Measurements from ENCODE around the gene PCGF2.
A peak's percentile ranks its signal among the peaks of the same experiment; 100 is the strongest.

Gene PCGF2

GRCh38 chr17:38779965-38780752, 32.0 kb upstream of the PCGF2 start:
- Histone ChIP-seq H3K9me3 (ENCODE audit: control insufficient read depth in 1 of 2, low read length in 2 of 2) (no peaks in the 10 kb centered on the region), H3K4me1 (ENCODE audit: control insufficient read depth in 1 of 2, insufficient read depth in 2 of 2, low read length in 2 of 2) (no peaks in the 10 kb centered on the region), H3K27ac (ENCODE audit: low read length) (no peak overlapping the region), H3K36me3 (ENCODE audit: control insufficient read depth in 1 of 2, insufficient read depth in 2 of 2, low read length in 2 of 2) (peaks cover 74 to 91% of the 10 kb centered on the region in 2 donors), H3K27me3 (ENCODE audit: low read depth, low read length) (no peaks in the 10 kb centered on the region), H3K4me3 (ENCODE audit: low read depth in 1 of 2, low read length in 2 of 2) (no peak overlapping the region)

GRCh38 chr17:38777641-38778250, 29.6 kb upstream of the PCGF2 start:
- Histone ChIP-seq H3K9me3 (ENCODE audit: control insufficient read depth in 1 of 2, low read length in 2 of 2) (no peaks in the 10 kb centered on the region), H3K27ac (ENCODE audit: low read length) (no peak overlapping the region), H3K36me3 (ENCODE audit: control insufficient read depth in 1 of 2, insufficient read depth in 2 of 2, low read length in 2 of 2) (peaks cover 71 to 91% of the 10 kb centered on the region in 2 donors)

GRCh38 chr17:38773258-38773657, 25.1 kb upstream of the PCGF2 start:
- Histone ChIP-seq H3K4me1 (ENCODE audit: control insufficient read depth in 1 of 2, insufficient read depth in 2 of 2, low read length in 2 of 2) (no peaks in the 10 kb centered on the region), H3K4me3 (ENCODE audit: low read depth in 1 of 2, low read length in 2 of 2) (no peak overlapping the region), H3K36me3 (ENCODE audit: control insufficient read depth in 1 of 2, insufficient read depth in 2 of 2, low read length in 2 of 2) (peaks cover 46 to 86% of the 10 kb centered on the region in 2 donors), H3K27me3 (ENCODE audit: low read depth, low read length) (no peaks in the 10 kb centered on the region), H3K27ac (ENCODE audit: low read length) (no peak overlapping the region), H3K9me3 (ENCODE audit: control insufficient read depth in 1 of 2, low read length in 2 of 2) (no peaks in the 10 kb centered on the region)

More at GRCh38 chr17:38777641-38778250, 29.6 kb upstream of the PCGF2 start:
- H3K27me3 ChIP-seq (ENCODE audit: low read depth, low read length): no peaks in the 10 kb centered on the region
- H3K4me3 ChIP-seq (ENCODE audit: low read depth in 1 of 2, low read length in 2 of 2): no peak overlapping the region
- no peaks in the 10 kb centered on the region for H3K4me1 ChIP-seq (ENCODE audit: control insufficient read depth in 1 of 2, insufficient read depth in 2 of 2, low read length in 2 of 2)

- H3K27ac ChIP-seq (ENCODE audit: low read length): no peak overlapping the region
- H3K4me3 ChIP-seq (ENCODE audit: low read depth in 1 of 2, low read length in 2 of 2): no peak overlapping the region
- no peaks in the 10 kb centered on the region for H3K27me3 ChIP-seq (ENCODE audit: low read depth, low read length)
- peaks cover 53 to 93% of the 10 kb centered on the region in 2 donors for H3K36me3 ChIP-seq (ENCODE audit: control insufficient read depth in 1 of 2, insufficient read depth in 2 of 2, low read length in 2 of 2)
- no peaks in the 10 kb centered on the region for H3K9me3 ChIP-seq (ENCODE audit: control insufficient read depth in 1 of 2, low read length in 2 of 2)
- H3K4me1 ChIP-seq (ENCODE audit: control insufficient read depth in 1 of 2, insufficient read depth in 2 of 2, low read length in 2 of 2): no peaks in the 10 kb centered on the region
These were observed 20.3 kb upstream of the PCGF2 start for GRCh38 chr17:38768417-38768816.

GRCh38 chr17:38766341-38766740, 18.2 kb upstream of the PCGF2 start:
- no peaks in the 10 kb centered on the region for H3K27me3 ChIP-seq (ENCODE audit: low read depth, low read length)
- H3K36me3 ChIP-seq (ENCODE audit: control insufficient read depth in 1 of 2, insufficient read depth in 2 of 2, low read length in 2 of 2): peaks cover 65 to 94% of the 10 kb centered on the region in 2 donors
- H3K9me3 ChIP-seq (ENCODE audit: control insufficient read depth in 1 of 2, low read length in 2 of 2): no peaks in the 10 kb centered on the region
- H3K4me3 ChIP-seq (ENCODE audit: low read depth in 1 of 2, low read length in 2 of 2): no peak overlapping the region
- no peaks in the 10 kb centered on the region for H3K4me1 ChIP-seq (ENCODE audit: control insufficient read depth in 1 of 2, insufficient read depth in 2 of 2, low read length in 2 of 2)
- H3K27ac ChIP-seq (ENCODE audit: low read length): no peak overlapping the region

GRCh38 chr17:38762231-38762630, 14.1 kb upstream of the PCGF2 start:
- Histone ChIP-seq H3K4me3 (ENCODE audit: low read depth in 1 of 2, low read length in 2 of 2) (no peak overlapping the region), H3K27ac (ENCODE audit: low read length) (no peak overlapping the region), H3K4me1 (ENCODE audit: control insufficient read depth in 1 of 2, insufficient read depth in 2 of 2, low read length in 2 of 2) (no peaks in the 10 kb centered on the region), H3K9me3 (ENCODE audit: control insufficient read depth in 1 of 2, low read length in 2 of 2) (no peaks in the 10 kb centered on the region), H3K27me3 (ENCODE audit: low read depth, low read length) (no peaks in the 10 kb centered on the region), H3K36me3 (ENCODE audit: control insufficient read depth in 1 of 2, insufficient read depth in 2 of 2, low read length in 2 of 2) (peaks cover 53 to 79% of the 10 kb centered on the region in 2 donors)

GRCh38 chr17:38761612-38762011, 13.5 kb upstream of the PCGF2 start:
- no peaks in the 10 kb centered on the region for H3K9me3 ChIP-seq (ENCODE audit: control insufficient read depth in 1 of 2, low read length in 2 of 2)
- H3K27me3 ChIP-seq (ENCODE audit: low read depth, low read length): no peaks in the 10 kb centered on the region
- no peak overlapping the region for H3K27ac ChIP-seq (ENCODE audit: low read length)
- no peak overlapping the region for H3K4me3 ChIP-seq (ENCODE audit: low read depth in 1 of 2, low read length in 2 of 2)
- H3K36me3 ChIP-seq (ENCODE audit: control insufficient read depth in 1 of 2, insufficient read depth in 2 of 2, low read length in 2 of 2): peaks cover 48 to 73% of the 10 kb centered on the region in 2 donors
- H3K4me1 ChIP-seq (ENCODE audit: control insufficient read depth in 1 of 2, insufficient read depth in 2 of 2, low read length in 2 of 2): no peaks in the 10 kb centered on the region

- Histone ChIP-seq H3K9me3 (ENCODE audit: control insufficient read depth in 1 of 2, low read length in 2 of 2) (no peaks in the 10 kb centered on the region), H3K27me3 (ENCODE audit: low read depth, low read length) (peaks cover 10% of the 10 kb centered on the region), H3K4me1 (ENCODE audit: control insufficient read depth in 1 of 2, insufficient read depth in 2 of 2, low read length in 2 of 2) (peaks cover 8 to 55% of the 10 kb centered on the region in 2 donors), H3K36me3 (ENCODE audit: control insufficient read depth in 1 of 2, insufficient read depth in 2 of 2, low read length in 2 of 2) (peaks cover 10 to 17% of the 10 kb centered on the region in 2 donors), H3K27ac (ENCODE audit: low read length) (peak overlapping the region; percentile 98), H3K4me3 (ENCODE audit: low read depth in 1 of 2, low read length in 2 of 2) (peak overlapping the region; percentile 95)
These were observed 5.0 kb upstream of the PCGF2 start for GRCh38 chr17:38753071-38753506.

GRCh38 chr17:38752308-38753070, 4.4 kb upstream of the PCGF2 start, which contains the start of gene PSMB3:
Gene PSMB3 (plus strand): TSS chr17:38752741. CDS start chr17:38752827, 86 bp downstream.
- Histone ChIP-seq H3K9me3 (ENCODE audit: control insufficient read depth in 1 of 2, low read length in 2 of 2) (no peaks in the 10 kb centered on the region), H3K27me3 (ENCODE audit: low read depth, low read length) (peaks cover 10% of the 10 kb centered on the region), H3K4me1 (ENCODE audit: control insufficient read depth in 1 of 2, insufficient read depth in 2 of 2, low read length in 2 of 2) (peaks cover 8 to 55% of the 10 kb centered on the region in 2 donors)

GRCh38 chr17:38751808-38752307, 3.7 kb upstream of the PCGF2 start:
- Histone ChIP-seq H3K27ac (ENCODE audit: low read length) (peak overlapping the region; percentile 98), H3K9me3 (ENCODE audit: control insufficient read depth in 1 of 2, low read length in 2 of 2) (no peaks in the 10 kb centered on the region), H3K27me3 (ENCODE audit: low read depth, low read length) (peaks cover 10% of the 10 kb centered on the region), H3K4me1 (ENCODE audit: control insufficient read depth in 1 of 2, insufficient read depth in 2 of 2, low read length in 2 of 2) (peaks cover 8 to 61% of the 10 kb centered on the region in 2 donors), H3K36me3 (ENCODE audit: control insufficient read depth in 1 of 2, insufficient read depth in 2 of 2, low read length in 2 of 2) (peaks cover 10 to 17% of the 10 kb centered on the region in 2 donors), H3K4me3 (ENCODE audit: low read depth in 1 of 2, low read length in 2 of 2) (peak overlapping the region; percentile 95)

More at GRCh38 chr17:38752308-38753070, 4.4 kb upstream of the PCGF2 start, which contains the start of gene PSMB3:
- peaks cover 10 to 17% of the 10 kb centered on the region in 2 donors for H3K36me3 ChIP-seq (ENCODE audit: control insufficient read depth in 1 of 2, insufficient read depth in 2 of 2, low read length in 2 of 2)
- H3K4me3 ChIP-seq (ENCODE audit: low read depth in 1 of 2, low read length in 2 of 2): peak within 1 kb of the TSS; percentile 95
- peak within 1 kb of the TSS; percentile 98 for H3K27ac ChIP-seq (ENCODE audit: low read length)
